WI38 (cell line): ENCODE measurements around the gene SP5.

Source experiments
- H3K4me3 ChIP-seq: 2 replicates; pipeline ENCODE4 v1.5.1; 2011; ENCODE audit warnings: low read depth, mild to moderate bottlenecking, control low read depth, low read length
- CTCF ChIP-seq: IDR thresholded peaks from 2 replicates; pipeline ENCODE4 v1.5.1; 2012; ENCODE audit warnings: low read depth, mild to moderate bottlenecking, control low read depth, low read length

The SP5 gene

GRCh38 chr2:170715932-170716777, 1.0 kb downstream of the SP5 start:
- no peak for TF ChIP-seq CTCF
- no peak overlapping the region for H3K4me3 ChIP-seq

GRCh38 chr2:170716851-170717598, 1.9 kb downstream of the SP5 start:
- TF ChIP-seq CTCF, result no peak
- no peak overlapping the region for H3K4me3 ChIP-seq

DNA sequence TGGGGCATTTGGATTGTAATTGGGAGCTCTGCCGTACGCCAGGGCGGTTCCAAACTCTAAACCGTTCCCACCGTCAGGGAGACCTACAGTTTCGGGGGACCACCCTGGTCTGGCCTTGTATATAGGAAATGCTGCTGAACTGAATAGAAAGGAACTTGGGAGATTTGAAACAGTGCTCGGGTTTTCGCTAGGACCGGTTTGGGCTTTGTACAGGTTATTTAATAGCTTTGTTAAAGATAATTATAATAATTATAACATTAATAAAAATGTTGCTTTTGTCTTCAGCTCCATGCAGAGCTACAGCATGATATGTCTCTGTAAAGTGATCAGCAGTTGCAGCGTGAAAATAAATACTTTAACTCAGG, 2.4 kb downstream of the SP5 start:
- no peak overlapping the region for H3K4me3 ChIP-seq
- no peak for TF ChIP-seq CTCF

DNA sequence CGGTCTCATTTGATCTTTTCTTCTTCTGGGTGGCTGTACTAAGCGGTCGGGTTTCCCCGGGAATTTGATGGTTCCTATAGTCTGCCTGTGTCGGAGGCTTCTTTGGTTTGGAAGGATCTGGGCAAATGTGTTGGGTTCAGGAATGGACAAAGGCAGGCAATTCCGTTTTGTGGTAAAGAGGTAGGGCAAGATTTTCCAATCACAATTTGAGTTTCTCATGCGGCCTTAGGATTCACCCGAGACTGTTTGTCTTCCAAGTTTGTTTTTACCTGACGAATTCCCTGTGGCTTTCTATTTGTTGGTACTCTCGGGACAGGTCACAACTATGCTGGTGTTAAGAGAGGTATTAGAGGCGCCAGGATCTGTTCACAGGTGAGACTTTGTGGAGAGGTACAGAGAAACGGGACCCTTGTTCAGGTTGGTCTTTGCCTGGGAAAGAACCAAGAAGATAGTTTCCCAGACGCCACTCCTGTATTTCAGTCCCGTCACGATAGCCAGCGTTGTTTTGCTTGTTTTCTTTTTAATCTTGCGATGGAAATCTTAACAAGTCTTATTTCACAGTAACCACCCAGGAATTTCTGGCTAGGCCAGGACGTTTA, 3.0 kb downstream of the SP5 start:
- no peak for TF ChIP-seq CTCF
- H3K4me3 ChIP-seq, result no peak overlapping the region

DNA sequence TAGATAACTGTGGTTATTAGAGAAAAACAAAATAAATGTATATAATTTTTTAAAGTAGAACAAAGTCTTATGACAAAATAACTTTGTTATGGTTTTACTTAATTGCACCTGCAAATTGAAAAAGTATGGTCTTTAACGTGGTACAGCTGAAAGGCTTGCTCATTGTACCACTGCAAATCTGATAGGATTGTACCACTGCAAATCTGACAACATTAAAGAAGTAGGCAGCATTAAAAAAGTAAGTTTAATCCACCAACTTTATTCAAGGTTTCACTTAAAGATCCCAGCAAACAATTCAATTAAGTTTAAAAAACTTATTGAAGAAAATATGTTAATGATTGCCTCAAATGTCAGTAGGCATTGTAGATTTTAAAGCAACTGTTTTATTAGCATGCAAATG, 4.7 kb downstream of the SP5 start:
- H3K4me3 ChIP-seq, result no peak overlapping the region
- no peak for TF ChIP-seq CTCF

DNA sequence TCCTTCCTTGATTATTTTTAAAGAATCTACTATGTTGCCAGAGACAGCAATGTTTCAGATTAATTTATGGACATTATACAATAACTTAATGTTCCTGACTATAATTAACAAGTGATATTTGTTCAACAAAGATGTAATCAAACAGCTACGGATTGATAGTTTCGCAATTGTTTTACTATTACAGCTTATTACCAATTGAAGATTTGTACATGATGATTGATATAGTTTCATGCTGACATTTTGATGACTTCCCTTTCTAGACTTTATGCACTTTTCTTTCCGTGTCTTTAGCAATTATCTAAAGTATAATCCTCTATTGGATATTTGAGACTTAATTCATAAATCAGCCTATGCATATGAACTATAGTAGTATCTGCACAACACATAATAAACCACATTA, 6.5 kb downstream of the SP5 start:
- no peak for TF ChIP-seq CTCF
- no peak overlapping the region for H3K4me3 ChIP-seq

GRCh38 chr2:170722301-170722700, 7.2 kb downstream of the SP5 start:
- H3K4me3 ChIP-seq, result no peak overlapping the region
- no peak for TF ChIP-seq CTCF
